GM12873 (cell line): ENCODE data around the gene ATP6V1G2.

Experiments
- CTCF ChIP-seq: IDR thresholded peaks from 2 replicates; pipeline ENCODE4 v1.5.1; 2012; ENCODE audit warnings: low read depth, mild to moderate bottlenecking, moderate library complexity, low read length, control low read depth; ENCODE audit not compliant: insufficient read depth; ENCODE audit errors: missing control alignments

The ATP6V1G2 gene

DNA sequence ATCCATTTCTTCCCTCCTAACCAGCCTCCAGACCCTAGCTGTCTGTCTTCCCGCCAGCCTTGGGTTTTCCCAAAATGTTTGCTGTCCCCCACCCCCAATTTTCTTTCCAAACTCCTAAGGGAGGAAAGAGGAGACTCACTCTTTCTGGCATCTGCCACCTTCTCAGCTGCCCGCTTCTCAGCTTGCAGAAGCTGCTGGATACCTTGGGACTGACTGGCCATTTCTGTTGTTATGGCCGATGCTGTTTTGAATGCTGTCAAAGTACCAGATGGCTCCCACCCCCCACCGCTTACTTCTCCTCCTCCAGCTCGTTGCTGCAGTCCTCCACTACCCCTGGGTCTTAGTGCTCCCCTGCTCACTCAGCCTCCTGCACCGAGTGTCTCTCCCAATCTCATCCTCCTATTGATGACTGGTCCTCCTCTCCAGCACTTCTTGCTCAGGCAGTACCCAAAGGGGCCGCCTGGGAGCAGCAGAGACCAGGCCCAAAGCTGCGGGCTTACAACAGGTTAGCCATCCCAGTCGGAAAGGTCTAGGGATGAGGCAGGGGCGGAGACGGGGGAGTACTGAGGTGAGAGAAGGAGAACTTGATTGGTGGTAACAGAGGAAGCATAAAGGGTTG is at the start of gene ATP6V1G2:
Gene ATP6V1G2, minus strand, starts transcription at position 270 of the 619 bp plus-strand sequence. Its CDS starts 49 bp downstream, at position 221.
- TF ChIP-seq CTCF: peak; percentile 96

- TF ChIP-seq CTCF: no peak
Measured at GRCh38 chr6:31592396-31592771, 46.0 kb upstream of the ATP6V1G2 start.

- TF ChIP-seq CTCF: no peak
Measured at GRCh38 chr6:31588871-31589650, 42.7 kb upstream of the ATP6V1G2 start.

DNA sequence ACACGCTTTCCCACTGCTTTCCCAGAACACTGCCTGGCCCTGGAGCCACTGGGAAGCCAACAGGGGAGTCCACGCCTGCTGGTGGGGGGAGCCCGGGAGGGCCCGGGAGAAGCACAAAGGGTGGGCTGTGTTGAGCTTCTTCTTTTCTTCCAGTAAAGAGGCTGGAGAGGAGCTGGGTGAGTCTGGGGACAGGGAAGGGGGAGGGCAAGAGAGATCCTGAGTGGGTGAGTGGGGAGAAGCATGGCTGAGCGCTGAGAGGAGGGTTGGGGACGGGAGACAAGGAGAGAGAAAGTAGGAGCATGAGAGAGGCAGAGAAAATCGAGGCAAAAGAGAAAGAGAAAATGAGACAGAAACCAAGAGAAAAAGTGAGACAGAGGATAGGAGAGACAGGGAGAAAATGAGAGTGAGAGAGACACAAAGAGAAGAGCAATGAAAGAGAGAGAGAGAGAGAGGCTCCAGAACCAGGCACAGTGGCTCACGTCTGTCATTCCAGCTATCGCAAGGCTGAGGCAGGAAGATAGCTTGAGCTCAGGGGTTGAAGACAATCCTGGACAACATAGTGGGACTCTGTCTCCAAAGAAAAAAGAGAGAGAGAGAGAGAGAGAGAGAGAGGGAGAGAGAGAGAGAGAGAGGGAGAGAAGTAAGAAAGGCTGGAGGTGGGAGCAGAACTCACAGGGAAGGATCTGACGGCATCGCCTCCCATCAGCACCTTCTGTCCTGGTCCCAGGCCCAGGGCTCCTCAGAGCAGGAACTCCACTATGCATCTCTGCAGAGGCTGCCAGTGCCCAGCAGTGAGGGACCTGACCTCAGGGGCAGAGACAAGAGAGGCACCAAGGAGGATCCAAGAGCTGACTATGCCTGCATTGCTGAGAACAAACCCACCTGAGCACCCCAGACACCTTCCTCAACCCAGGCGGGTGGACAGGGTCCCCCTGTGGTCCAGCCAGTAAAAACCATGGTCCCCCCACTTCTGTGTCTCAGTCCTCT is 41.7 kb upstream of the ATP6V1G2 start:
- TF ChIP-seq CTCF: no peak

- no peak for TF ChIP-seq CTCF
Measured at GRCh38 chr6:31586599-31587281, 40.3 kb upstream of the ATP6V1G2 start.

GRCh38 chr6:31586008-31586407 is 39.6 kb upstream of the ATP6V1G2 start, which contains the start of gene LST1:
Gene LST1 (plus strand): TSS chr6:31586277. CDS start chr6:31587300, 1,023 bp downstream.
- TF ChIP-seq CTCF: no peak

GRCh38 chr6:31585491-31585890 is 39.1 kb upstream of the ATP6V1G2 start:
- TF ChIP-seq CTCF: peak; percentile 79
